Caco-2 (cell line): ENCODE measurements around the gene RPS6KA2. TPM values are rescaled to one million over a fixed set of nuclear protein-coding genes. Genes with fewer than 3 reads are reported as not detected.

Experiments used
- BruUV-seq: library from RNA; stranded (reverse); fragments of 400-500 nt; replicated peaks from 2 replicates; lab custom pipeline; 2021; lab: Mats Ljungman, UMichigan
- CTCF ChIA-PET: fragments of 300-600 bp; sonication (Branson Sonifier 250); formaldehyde crosslinking; loops from one replicate; lab custom pipeline; 2022; ENCODE audit warnings: antibody characterized with exemption; lab: Charles Lee
- POLR2A ChIA-PET: fragments of 300-600 bp; sonication (Branson Sonifier 250); formaldehyde crosslinking; loops from one replicate; lab custom pipeline; 2022; ENCODE audit warnings: antibody characterized with exemption; lab: Charles Lee
- DNase-seq, 2 experiments: peaks; one replicate each; pipeline versions ENCODE4 v3.0.0 to v3.0.0-alpha.2; 2020 to 2022
- H3K27me3 ChIP-seq: replicated peaks from 2 replicates; pipeline ENCODE4 v1.6.0; 2011; ENCODE audit warnings: low read length; ENCODE audit not compliant: control insufficient read depth, insufficient read depth
- H3K36me3 ChIP-seq: 2 replicates; pipeline ENCODE4 v1.5.1; 2011; ENCODE audit warnings: low read length; ENCODE audit not compliant: control insufficient read depth, insufficient read depth
- H3K4me1 ChIP-seq: fragments of 250-450 bp; sonication (Bioruptor Pico); 2 replicates; pipeline ENCODE4 v1.5.1; 2020; ENCODE audit warnings: mild to moderate bottlenecking
- H3K4me3 ChIP-seq: 2 replicates; pipeline ENCODE4 v1.5.1; 2011; ENCODE audit warnings: low read depth, mild to moderate bottlenecking, control low read depth, low read length
- H3K9me3 ChIP-seq: fragments of 250-450 bp; sonication (Bioruptor Pico); 2 replicates; pipeline ENCODE4 v1.5.1; 2020; ENCODE audit warnings: mild to moderate bottlenecking, moderate library complexity
- H3K27ac Mint-ChIP-seq: one replicate; pipeline ENCODE4 v1.8.0; 2022; ENCODE audit warnings: mixed read lengths; ENCODE audit not compliant: unreplicated experiment
- H3K27me3 Mint-ChIP-seq: one replicate; pipeline ENCODE4 v1.8.0; 2022; ENCODE audit warnings: mixed read lengths; ENCODE audit not compliant: insufficient read depth, unreplicated experiment
- H3K36me3 Mint-ChIP-seq: one replicate; pipeline ENCODE4 v1.8.0; 2022; ENCODE audit warnings: mild to moderate bottlenecking, mixed read lengths; ENCODE audit not compliant: insufficient read depth, unreplicated experiment
- H3K4me1 Mint-ChIP-seq: one replicate; pipeline ENCODE4 v1.8.0; 2022; ENCODE audit warnings: low read depth, mixed read lengths; ENCODE audit not compliant: unreplicated experiment
- H3K4me3 Mint-ChIP-seq: one replicate; pipeline ENCODE4 v1.8.0; 2022; ENCODE audit warnings: mild to moderate bottlenecking, moderate library complexity, mixed read lengths; ENCODE audit not compliant: unreplicated experiment
- H3K9me3 Mint-ChIP-seq: one replicate; pipeline ENCODE4 v1.8.0; 2022; ENCODE audit warnings: mixed read lengths; ENCODE audit not compliant: unreplicated experiment
- intact Hi-C: fragments of 100-400 bp; cut with micrococcal nuclease; formaldehyde crosslinking; loops from one replicate; pipeline ENCODE4 v1.10.0; 2022; ENCODE audit not compliant: unreplicated experiment
- total RNA-seq: library from RNA; stranded (reverse); gene quantifications from 2 replicates; pipeline ENCODE4 v1.2.3, GENCODE V29; 2022
- TF ChIP-seq, protein P1 (sequence below), 2 experiments: fragments of 200-600 bp in 1 of 2; IDR thresholded peaks; 1 replicate in 1 of 2; 2 replicates in 1 of 2; pipeline versions ENCODE4 v1.5.1 to v1.8.0; 2011 to 2022; ENCODE audit warnings: antibody characterized with exemption in 1 of 2, control low read depth in 1 of 2, inconsistent platforms in 1 of 2, low read depth in 1 of 2, low read length in 1 of 2, mild to moderate bottlenecking in 1 of 2, moderate library complexity in 1 of 2; ENCODE audit not compliant: insufficient read depth in 1 of 2, severe bottlenecking in 1 of 2, unreplicated experiment in 1 of 2

RPS6KA2 gene
- total RNA-seq, 1 experiment from 2014 or later = 5.6 TPM

DNA sequence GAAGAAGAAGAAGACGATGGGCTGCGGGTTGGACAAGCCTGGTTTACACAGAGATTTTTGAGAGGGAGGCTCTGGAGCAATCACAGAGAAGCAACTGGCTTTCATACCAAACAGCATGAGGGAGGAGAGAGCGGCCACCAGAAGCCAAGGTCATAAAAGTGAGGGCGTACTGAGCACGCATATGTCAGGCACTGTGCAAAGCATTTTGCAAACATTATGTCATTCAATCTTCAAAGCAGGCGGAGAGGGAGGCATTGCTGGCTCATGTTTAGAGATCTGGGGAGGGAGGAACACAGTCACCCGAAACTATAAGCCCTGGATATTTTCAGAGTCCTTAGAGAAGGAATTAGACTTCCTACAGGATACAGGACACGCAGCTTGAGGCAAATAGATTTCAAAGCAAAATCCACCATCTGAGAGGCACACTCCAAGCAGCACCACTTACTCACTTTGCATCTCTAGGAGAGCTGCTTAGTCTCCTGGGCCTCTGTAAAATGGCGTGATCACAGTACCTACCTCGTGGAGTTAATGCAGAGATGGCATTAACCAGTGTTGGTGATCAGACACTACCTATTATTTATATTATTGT is 65.2 kb downstream of the RPS6KA2 start:
- H3K4me3 ChIP-seq = no peak overlapping the region

DNA sequence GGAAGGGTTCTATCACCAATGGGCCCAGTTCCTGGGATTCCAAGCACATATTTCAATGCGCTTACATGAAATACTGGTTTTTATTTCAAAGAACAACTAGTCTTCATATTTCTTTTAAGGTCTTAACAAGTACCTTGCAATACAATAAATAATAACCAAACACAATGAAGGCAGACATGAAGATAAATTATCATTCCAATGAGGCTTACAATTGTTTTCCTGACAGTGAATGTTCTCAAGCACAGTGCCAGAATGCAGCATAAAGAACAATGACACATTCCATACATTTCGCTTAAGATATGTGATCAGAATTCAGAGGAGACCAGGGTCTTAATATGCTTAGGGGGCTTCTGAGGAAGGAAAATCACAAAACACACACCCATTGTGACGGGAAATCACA is 66.8 kb downstream of the RPS6KA2 start:
- POLR2A ChIA-PET = no interaction called here
- no peaks in the 10 kb centered on the region for H3K36me3 ChIP-seq

More for the DNA sequence above, 65.2 kb downstream of the RPS6KA2 start:
- Histone ChIP-seq H3K9me3 (no peaks in the 10 kb centered on the region), H3K27me3 (no peaks in the 10 kb centered on the region), H3K36me3 (no peaks in the 10 kb centered on the region), H3K4me1 (no peaks in the 10 kb centered on the region)
- no peak overlapping the region for H3K27ac Mint-ChIP-seq
- CTCF ChIA-PET = no interaction called here
- DNase-seq = no peak
- POLR2A ChIA-PET = no interaction called here
- peaks cover 6% of the 10 kb centered on the region for H3K4me1 Mint-ChIP-seq
- BruUV-seq = no TSS peak
- H3K4me3 Mint-ChIP-seq = no peak overlapping the region
- TF ChIP-seq, protein P1, sequence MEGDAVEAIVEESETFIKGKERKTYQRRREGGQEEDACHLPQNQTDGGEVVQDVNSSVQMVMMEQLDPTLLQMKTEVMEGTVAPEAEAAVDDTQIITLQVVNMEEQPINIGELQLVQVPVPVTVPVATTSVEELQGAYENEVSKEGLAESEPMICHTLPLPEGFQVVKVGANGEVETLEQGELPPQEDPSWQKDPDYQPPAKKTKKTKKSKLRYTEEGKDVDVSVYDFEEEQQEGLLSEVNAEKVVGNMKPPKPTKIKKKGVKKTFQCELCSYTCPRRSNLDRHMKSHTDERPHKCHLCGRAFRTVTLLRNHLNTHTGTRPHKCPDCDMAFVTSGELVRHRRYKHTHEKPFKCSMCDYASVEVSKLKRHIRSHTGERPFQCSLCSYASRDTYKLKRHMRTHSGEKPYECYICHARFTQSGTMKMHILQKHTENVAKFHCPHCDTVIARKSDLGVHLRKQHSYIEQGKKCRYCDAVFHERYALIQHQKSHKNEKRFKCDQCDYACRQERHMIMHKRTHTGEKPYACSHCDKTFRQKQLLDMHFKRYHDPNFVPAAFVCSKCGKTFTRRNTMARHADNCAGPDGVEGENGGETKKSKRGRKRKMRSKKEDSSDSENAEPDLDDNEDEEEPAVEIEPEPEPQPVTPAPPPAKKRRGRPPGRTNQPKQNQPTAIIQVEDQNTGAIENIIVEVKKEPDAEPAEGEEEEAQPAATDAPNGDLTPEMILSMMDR (IDR thresholded peaks at IDR 0.05; ENCODE audit: insufficient read depth in 1 of 2, low read depth in 1 of 2, low read length in 1 of 2, severe bottlenecking in 1 of 2, unreplicated experiment in 1 of 2) = no peak
- H3K9me3 Mint-ChIP-seq = no peaks in the 10 kb centered on the region
- no peaks in the 10 kb centered on the region for H3K36me3 Mint-ChIP-seq
- intact Hi-C loops = no loop called here
- H3K27me3 Mint-ChIP-seq = peaks cover 23% of the 10 kb centered on the region

DNA sequence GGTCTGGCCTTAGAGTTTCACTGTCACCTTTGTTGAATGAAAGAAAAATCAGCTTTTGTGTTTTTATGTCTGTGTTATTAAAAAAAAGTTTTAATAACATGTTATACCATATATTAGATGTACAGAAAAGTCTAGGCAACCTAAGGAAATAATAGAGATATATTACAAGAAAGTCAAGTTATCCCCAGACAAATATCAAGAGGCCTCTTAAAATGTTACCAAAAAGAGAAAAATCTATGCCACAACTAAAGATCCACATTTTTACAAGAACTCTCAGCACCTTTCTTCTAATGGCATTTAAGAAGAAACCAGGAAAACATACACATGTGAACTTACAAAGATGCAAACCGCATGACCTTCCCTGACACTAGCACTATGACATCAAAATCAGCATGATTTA is 67.4 kb downstream of the RPS6KA2 start:
- no peak overlapping the region for H3K27ac Mint-ChIP-seq
- no peaks in the 10 kb centered on the region for H3K36me3 Mint-ChIP-seq
- Histone ChIP-seq H3K36me3 (no peaks in the 10 kb centered on the region), H3K4me3 (no peak overlapping the region), H3K27me3 (peaks cover 2% of the 10 kb centered on the region; the same call in 1 of the 2 replicates), H3K4me1 (no peaks in the 10 kb centered on the region), H3K9me3 (no peaks in the 10 kb centered on the region)
- H3K9me3 Mint-ChIP-seq = no peaks in the 10 kb centered on the region
- intact Hi-C loops = no loop called here
- peaks cover 6% of the 10 kb centered on the region for H3K4me1 Mint-ChIP-seq
- POLR2A ChIA-PET = no interaction called here
- CTCF ChIA-PET = no interaction called here
- H3K4me3 Mint-ChIP-seq = no peak overlapping the region
- H3K27me3 Mint-ChIP-seq = peaks cover 32% of the 10 kb centered on the region
- TF ChIP-seq, protein P1 (IDR thresholded peaks at IDR 0.05; ENCODE audit: insufficient read depth in 1 of 2, low read depth in 1 of 2, low read length in 1 of 2, severe bottlenecking in 1 of 2, unreplicated experiment in 1 of 2) = no peak
- no peak for DNase-seq
- no TSS peak for BruUV-seq

More for the DNA sequence above, 66.8 kb downstream of the RPS6KA2 start:
- Histone ChIP-seq H3K27me3 (peaks cover 2% of the 10 kb centered on the region; the same call in 1 of the 2 replicates), H3K4me1 (no peaks in the 10 kb centered on the region), H3K9me3 (no peaks in the 10 kb centered on the region), H3K4me3 (no peak overlapping the region)
- Mint-ChIP-seq H3K27me3 (peaks cover 31% of the 10 kb centered on the region), H3K9me3 (no peaks in the 10 kb centered on the region), H3K4me3 (no peak overlapping the region), H3K36me3 (no peaks in the 10 kb centered on the region), H3K27ac (no peak overlapping the region), H3K4me1 (peaks cover 6% of the 10 kb centered on the region)
- BruUV-seq = no TSS peak
- DNase-seq = no peak
- intact Hi-C loops = no loop called here
- TF ChIP-seq, protein P1 (IDR thresholded peaks at IDR 0.05; ENCODE audit: insufficient read depth in 1 of 2, low read depth in 1 of 2, low read length in 1 of 2, severe bottlenecking in 1 of 2, unreplicated experiment in 1 of 2) = no peak
- CTCF ChIA-PET = no interaction called here
